GM10248 (cell line): ENCODE results near the gene CDIP1.
A peak's percentile ranks its signal among the peaks of the same experiment; 100 is the strongest.

Source experiments
- CTCF ChIA-PET: fragments of 300-600 bp; sonication (Branson Sonifier 250); formaldehyde crosslinking; extraction: SDS; loops from one replicate; lab custom pipeline; 2021; ENCODE audit warnings: antibody characterized with exemption; lab: Yijun Ruan, JAX
- POLR2A ChIA-PET: fragments of 350-650 bp; sonication (Branson Sonifier 250); formaldehyde crosslinking; extraction: SDS; loops from one replicate; lab custom pipeline; 2020; ENCODE audit warnings: antibody characterized with exemption; lab: Yijun Ruan, JAX
- DNase-seq: peaks from one replicate; pipeline ENCODE4 v3.0.0; 2012; ENCODE audit errors: extremely low spot score
- TF ChIP-seq, protein P1 (sequence below): IDR thresholded peaks from 2 replicates; pipeline ENCODE4 v1.5.1; 2012; ENCODE audit warnings: mild to moderate bottlenecking, low read depth; ENCODE audit errors: extremely low read depth, missing control alignments, control extremely low read depth

The CDIP1 gene

DNA sequence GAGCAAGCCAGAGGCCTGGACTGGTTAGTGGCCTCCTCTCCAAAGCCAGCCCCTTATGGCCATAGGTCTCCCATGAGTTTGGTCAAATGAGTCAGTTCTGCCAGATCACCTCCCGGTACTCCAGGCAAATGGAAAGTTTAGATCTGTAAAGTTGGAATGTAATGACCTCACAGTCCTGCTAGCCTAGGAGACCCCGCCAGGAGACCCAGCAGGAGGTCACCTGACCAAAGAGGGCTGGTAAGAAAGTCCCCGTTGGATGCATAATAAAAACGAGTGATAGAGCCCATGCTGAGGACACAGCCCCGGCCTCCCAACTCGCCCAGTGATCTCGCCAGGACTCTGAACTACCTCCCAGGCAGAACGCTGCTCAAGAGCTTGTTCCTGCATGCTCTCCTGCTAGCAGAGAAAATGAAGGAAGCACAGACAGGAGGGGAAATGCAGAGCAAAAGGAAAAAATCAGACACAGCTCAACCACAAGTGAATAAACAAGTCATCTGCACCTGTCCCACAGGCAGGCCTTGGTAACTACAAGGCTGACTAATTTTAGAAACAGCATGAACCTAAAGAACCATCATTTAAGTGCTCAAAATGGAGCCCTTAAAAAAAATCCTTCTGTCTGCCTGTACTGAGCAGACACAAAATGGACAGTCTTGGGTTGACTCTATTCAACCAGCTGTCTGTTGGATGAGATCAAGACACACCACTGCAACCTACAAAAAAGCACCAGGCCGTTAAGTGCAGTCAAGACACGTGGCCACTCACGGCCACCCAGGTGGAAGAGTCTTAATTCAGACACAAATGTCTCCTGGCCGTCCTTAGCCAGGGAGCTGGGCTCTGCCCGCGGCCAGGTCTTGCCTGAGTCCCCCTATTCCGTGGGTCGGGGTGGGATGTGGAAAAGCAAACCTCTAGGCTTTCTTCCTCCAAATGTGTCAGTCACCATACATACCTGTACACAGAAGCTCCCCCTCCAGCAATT lies 9.2 kb downstream of the CDIP1 start:
- peak; percentile 61 for DNase-seq
- POLR2A ChIA-PET, result no interaction called here
- TF ChIP-seq, protein P1, sequence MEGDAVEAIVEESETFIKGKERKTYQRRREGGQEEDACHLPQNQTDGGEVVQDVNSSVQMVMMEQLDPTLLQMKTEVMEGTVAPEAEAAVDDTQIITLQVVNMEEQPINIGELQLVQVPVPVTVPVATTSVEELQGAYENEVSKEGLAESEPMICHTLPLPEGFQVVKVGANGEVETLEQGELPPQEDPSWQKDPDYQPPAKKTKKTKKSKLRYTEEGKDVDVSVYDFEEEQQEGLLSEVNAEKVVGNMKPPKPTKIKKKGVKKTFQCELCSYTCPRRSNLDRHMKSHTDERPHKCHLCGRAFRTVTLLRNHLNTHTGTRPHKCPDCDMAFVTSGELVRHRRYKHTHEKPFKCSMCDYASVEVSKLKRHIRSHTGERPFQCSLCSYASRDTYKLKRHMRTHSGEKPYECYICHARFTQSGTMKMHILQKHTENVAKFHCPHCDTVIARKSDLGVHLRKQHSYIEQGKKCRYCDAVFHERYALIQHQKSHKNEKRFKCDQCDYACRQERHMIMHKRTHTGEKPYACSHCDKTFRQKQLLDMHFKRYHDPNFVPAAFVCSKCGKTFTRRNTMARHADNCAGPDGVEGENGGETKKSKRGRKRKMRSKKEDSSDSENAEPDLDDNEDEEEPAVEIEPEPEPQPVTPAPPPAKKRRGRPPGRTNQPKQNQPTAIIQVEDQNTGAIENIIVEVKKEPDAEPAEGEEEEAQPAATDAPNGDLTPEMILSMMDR, result no peak
- CTCF ChIA-PET, result interaction anchor here (0.8 to 4.3 kb wide), 10 partner anchors 10 to 96 kb away, joined by 3 to 21 read pairs (median 3); no protein-coding TSS in a partner anchor

DNA sequence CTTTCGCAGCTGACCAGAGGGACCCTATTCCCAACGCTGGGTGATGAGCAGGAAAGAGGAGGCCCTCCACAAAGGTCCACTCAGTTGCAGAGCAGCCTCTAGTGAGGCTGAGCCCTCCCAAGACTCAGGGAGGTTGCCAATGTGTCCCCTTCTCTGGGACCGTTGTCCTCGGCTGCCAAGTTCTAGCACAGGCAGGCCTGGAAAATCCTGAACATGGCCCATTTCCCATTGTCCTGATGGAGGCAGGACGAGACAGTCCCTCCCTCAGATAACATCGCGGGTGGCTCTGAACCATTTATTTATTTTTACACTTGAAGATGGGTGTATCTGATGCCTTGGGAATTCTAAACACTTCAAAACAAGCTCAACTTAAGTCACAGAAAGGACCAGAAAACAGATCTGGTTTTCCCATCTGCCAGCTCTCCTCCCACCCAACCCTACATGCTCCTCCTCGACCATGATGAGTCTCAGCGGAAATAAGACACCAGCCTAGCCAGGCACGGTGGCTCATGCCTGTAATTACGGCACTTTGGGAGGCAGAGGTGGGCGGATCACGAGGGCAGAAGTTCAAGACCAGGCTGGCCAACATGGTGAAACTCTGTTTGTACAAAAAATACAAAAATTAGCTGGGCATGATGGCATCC lies 12.8 kb downstream of the CDIP1 start:
- ChIA-PET CTCF (interaction anchor here (1.2 to 2.2 kb wide), 3 partner anchors 19 to 25 kb away, joined by 3 to 6 read pairs (median 4); no protein-coding TSS in a partner anchor), POLR2A (no interaction called here)
- no peak for DNase-seq
- TF ChIP-seq, protein P1, result no peak

DNA sequence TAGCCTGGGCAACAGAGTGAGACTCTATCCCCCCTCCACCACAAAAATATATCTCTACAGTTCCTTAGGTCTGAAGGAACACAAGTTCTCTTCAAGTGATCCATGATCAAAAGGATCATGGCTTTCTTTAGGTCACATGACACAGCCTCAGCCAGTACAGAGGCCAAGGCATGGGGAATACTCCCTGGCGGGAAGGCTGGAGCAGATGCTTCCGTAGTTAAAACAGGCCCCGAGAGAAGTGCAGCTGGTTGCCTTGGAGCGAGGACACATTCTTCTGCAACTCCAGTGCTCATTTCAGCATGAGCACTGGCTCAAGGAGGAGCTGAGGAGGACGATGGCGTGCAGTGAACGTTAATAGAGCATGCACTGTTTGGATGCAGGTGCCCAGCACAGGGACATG lies 13.5 kb downstream of the CDIP1 start:
- TF ChIP-seq, protein P1, result no peak
- ChIA-PET CTCF (interaction anchor here (1.2 to 2.2 kb wide), 5 partner anchors 18 to 49 kb away, joined by 3 to 6 read pairs (median 4); partner anchors contain the start of gene HMOX2), POLR2A (no interaction called here)
- no peak for DNase-seq

DNA sequence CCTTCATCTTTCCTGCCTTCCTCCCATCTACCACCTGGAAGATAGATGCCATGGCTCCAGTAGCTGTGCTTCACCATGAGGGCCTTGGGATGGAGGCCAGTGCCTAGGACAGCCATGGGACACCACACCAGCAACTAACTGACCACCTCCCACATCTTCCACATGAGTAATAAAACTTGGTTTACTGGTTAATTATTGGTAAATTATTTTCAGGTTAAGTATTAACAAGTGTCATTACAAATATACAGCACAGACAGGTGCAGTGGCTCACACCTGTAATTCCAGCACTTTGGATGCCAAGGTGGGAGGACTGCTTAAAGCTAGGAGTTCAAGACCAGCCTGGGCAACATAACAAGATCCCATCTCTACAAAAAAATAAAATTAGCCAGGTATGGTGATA lies 14.0 kb downstream of the CDIP1 start:
- TF ChIP-seq, protein P1, result no peak
- no peak for DNase-seq
- ChIA-PET CTCF (interaction anchor here (1.2 to 2.7 kb wide), 6 partner anchors 18 to 61 kb away, joined by 3 to 10 read pairs (median 4); partner anchors contain the start of gene HMOX2), POLR2A (no interaction called here)

DNA sequence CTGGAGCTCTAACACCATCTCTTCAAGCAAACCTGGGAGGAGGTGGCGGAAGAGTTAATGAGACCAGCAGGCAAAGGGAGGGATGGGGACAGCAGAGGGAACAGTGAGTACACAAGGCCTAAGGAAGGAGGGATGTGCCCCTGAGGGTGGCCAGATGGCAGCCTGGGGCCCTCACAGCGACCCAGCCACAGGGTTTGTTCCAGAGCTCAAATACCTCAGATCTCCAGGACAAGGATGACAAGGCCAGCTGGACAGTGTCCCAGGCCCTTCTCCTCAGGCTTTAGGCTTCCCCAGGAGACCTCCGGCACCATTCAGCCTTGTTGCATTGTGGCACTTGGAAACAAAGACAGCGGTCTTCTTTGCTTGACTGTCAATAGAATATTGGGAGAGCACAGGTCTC lies 14.9 kb downstream of the CDIP1 start:
- CTCF ChIA-PET, result interaction anchor here (0.7 to 2.7 kb wide), 6 partner anchors 13 to 62 kb away, joined by 3 to 10 read pairs (median 4); partner anchors contain the start of genes CDIP1 and HMOX2

DNA sequence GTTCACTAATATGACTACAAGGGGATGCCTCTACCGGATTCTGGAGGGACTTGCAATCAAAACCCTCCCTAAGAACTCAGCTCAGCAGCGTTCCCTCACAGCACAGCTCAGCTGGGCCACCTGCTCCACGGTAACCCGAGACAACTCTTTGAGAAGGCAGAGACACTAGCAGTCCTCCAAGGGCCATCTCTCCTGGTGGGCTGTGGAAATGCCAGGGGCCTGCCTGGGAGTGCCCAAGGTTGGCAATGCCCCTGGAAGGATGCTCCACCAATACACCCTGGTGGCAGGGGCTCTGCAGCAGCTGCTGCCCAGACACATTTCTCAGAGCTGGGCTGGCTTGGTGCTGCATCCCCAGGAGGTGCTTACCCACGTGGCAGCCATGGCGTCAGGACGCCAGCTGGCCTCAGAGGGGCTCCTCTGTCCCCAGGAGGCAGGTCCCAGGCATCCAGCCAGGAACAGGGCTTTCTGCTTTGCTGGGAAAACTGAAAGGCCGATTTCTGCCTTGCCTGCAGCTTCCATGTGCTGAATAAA lies 16.5 kb downstream of the CDIP1 start:
- POLR2A ChIA-PET, result interaction anchor here (0.5 kb wide), 1 partner anchor 64 kb away, joined by 4 read pairs; no protein-coding TSS in a partner anchor
- TF ChIP-seq, protein P1, result no peak
- DNase-seq, result no peak
- CTCF ChIA-PET, result interaction anchor here (1.2 to 2.7 kb wide), 2 partner anchors 15 to 64 kb away, joined by 6 to 10 read pairs; no protein-coding TSS in a partner anchor

More for the DNA sequence above, 14.9 kb downstream of the CDIP1 start:
- POLR2A ChIA-PET, result no interaction called here
- TF ChIP-seq, protein P1, result no peak
- DNase-seq, result no peak
